MM.1S (cell line): Measurements from ENCODE around the gene NAE1.

Experiments used
- DNase-seq: peaks from one replicate; pipeline ENCODE4 v3.0.0-alpha.2; 2015
- H2AFZ ChIP-seq: fragments of 300-600 bp; sonication (generic); 2 replicates; pipeline ENCODE4 v1.6.0; 2016; ENCODE audit warnings: antibody characterized with exemption, low read length
- H3F3A ChIP-seq: fragments of 300-600 bp; sonication (generic); 2 replicates; pipeline ENCODE4 v1.6.1; 2016; ENCODE audit warnings: mild to moderate bottlenecking, antibody characterized with exemption, low read length, moderate library complexity, mixed read lengths; ENCODE audit not compliant: insufficient read depth
- H3K27ac ChIP-seq: fragments of 300-600 bp; sonication (generic); 2 replicates; pipeline ENCODE4 v1.5.1; 2016; ENCODE audit warnings: mild to moderate bottlenecking, low read length
- H3K27me3 ChIP-seq: fragments of 300-600 bp; sonication (generic); replicated peaks from 2 replicates; pipeline ENCODE4 v1.6.0; 2016; ENCODE audit warnings: low read length; ENCODE audit not compliant: insufficient read depth
- H3K36me3 ChIP-seq: fragments of 300-600 bp; sonication (generic); replicated peaks from 2 replicates; pipeline ENCODE4 v1.6.1; 2016; ENCODE audit warnings: mild to moderate bottlenecking, low read length, mixed read lengths; ENCODE audit not compliant: insufficient read depth
- H3K4me1 ChIP-seq: fragments of 300-600 bp; sonication (generic); 2 replicates; pipeline ENCODE4 v1.6.1; 2016; ENCODE audit warnings: low read length, mixed read lengths
- H3K4me2 ChIP-seq: fragments of 300-600 bp; sonication (generic); 2 replicates; pipeline ENCODE4 v1.6.0; 2016; ENCODE audit warnings: low read depth, low read length
- H3K4me3 ChIP-seq: fragments of 300-600 bp; sonication (generic); 2 replicates; pipeline ENCODE4 v1.5.1; 2016; ENCODE audit warnings: low read length, mixed read lengths
- H3K79me2 ChIP-seq: fragments of 300-600 bp; sonication (generic); 2 replicates; pipeline ENCODE4 v1.6.1; 2016; ENCODE audit warnings: mixed run types, low read length, mixed read lengths
- H3K9ac ChIP-seq: fragments of 300-600 bp; sonication (generic); 2 replicates; pipeline ENCODE4 v1.6.1; 2016; ENCODE audit warnings: low read length, mixed read lengths
- H3K9me2 ChIP-seq: fragments of 300-600 bp; sonication (generic); replicated peaks from 2 replicates; pipeline ENCODE4 v1.6.1; 2016; ENCODE audit warnings: mild to moderate bottlenecking, low read length, mixed read lengths; ENCODE audit not compliant: insufficient read depth
- H3K9me3 ChIP-seq: fragments of 300-600 bp; sonication (generic); replicated peaks from 2 replicates; pipeline ENCODE4 v1.6.1; 2016; ENCODE audit warnings: mild to moderate bottlenecking, low read length, mixed read lengths; ENCODE audit not compliant: insufficient read depth
- H4K20me1 ChIP-seq: fragments of 300-600 bp; sonication (generic); 2 replicates; pipeline ENCODE4 v1.6.1; 2016; ENCODE audit warnings: mild to moderate bottlenecking, low read length, moderate library complexity, mixed read lengths; ENCODE audit not compliant: insufficient read depth
- EZH2 ChIP-seq: fragments of 300-600 bp; sonication (generic); optimal IDR thresholded peaks from 2 replicates; pipeline ENCODE3; 2017; ENCODE audit warnings: low read depth, mild to moderate bottlenecking, antibody characterized with exemption, low read length, mixed read lengths
- EZH2phosphoT487 ChIP-seq: fragments of 300-600 bp; sonication (generic); IDR thresholded peaks from 2 replicates; pipeline ENCODE4 v1.6.1; 2018; ENCODE audit warnings: antibody characterized with exemption, low read length
- TF ChIP-seq, protein P1 (sequence below): fragments of 300-600 bp; sonication (generic); IDR thresholded peaks from 2 replicates; pipeline ENCODE4 v1.5.1; 2016; ENCODE audit warnings: antibody characterized with exemption, low read length, mixed read lengths

Gene NAE1

DNA sequence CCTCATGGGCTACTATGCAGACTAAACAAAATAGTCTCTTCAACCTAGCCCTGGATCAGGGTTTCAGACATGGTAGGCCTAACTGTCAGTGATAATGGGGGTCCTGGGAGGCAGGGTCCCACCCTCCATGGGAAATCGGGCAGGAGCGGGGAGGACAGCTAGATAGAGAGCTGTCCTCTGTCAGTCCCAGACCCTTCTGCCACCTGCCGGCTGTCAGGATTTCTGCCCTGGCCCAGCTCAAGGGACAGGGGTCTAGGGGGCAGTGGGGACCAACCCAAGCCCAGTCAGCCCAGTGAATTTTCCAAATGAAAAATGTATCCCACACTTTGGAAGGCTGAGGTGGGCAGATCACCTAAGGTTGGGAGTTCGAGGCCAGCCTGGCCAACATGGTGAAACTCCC lies 18.8 kb upstream of the NAE1 start:
- H3F3A ChIP-seq = no peaks in the 10 kb centered on the region
- H4K20me1 ChIP-seq = no peaks in the 10 kb centered on the region
- no peaks in the 10 kb centered on the region for H3K9me3 ChIP-seq
- no peaks in the 10 kb centered on the region for H3K27me3 ChIP-seq
- no peak overlapping the region for H3K4me3 ChIP-seq
- no peaks in the 10 kb centered on the region for H3K79me2 ChIP-seq
- H3K9ac ChIP-seq = no peak overlapping the region
- H3K9me2 ChIP-seq = no peaks in the 10 kb centered on the region
- no peak overlapping the region for H3K4me2 ChIP-seq
- H3K4me1 ChIP-seq = no peaks in the 10 kb centered on the region
- no peak overlapping the region for H2AFZ ChIP-seq
- no peak overlapping the region for H3K27ac ChIP-seq
- no peak for DNase-seq
- H3K36me3 ChIP-seq = no peaks in the 10 kb centered on the region
- TF ChIP-seq EZH2phosphoT487 (no peak), EZH2 (no peak)
- TF ChIP-seq, protein P1, sequence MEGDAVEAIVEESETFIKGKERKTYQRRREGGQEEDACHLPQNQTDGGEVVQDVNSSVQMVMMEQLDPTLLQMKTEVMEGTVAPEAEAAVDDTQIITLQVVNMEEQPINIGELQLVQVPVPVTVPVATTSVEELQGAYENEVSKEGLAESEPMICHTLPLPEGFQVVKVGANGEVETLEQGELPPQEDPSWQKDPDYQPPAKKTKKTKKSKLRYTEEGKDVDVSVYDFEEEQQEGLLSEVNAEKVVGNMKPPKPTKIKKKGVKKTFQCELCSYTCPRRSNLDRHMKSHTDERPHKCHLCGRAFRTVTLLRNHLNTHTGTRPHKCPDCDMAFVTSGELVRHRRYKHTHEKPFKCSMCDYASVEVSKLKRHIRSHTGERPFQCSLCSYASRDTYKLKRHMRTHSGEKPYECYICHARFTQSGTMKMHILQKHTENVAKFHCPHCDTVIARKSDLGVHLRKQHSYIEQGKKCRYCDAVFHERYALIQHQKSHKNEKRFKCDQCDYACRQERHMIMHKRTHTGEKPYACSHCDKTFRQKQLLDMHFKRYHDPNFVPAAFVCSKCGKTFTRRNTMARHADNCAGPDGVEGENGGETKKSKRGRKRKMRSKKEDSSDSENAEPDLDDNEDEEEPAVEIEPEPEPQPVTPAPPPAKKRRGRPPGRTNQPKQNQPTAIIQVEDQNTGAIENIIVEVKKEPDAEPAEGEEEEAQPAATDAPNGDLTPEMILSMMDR = no peak

DNA sequence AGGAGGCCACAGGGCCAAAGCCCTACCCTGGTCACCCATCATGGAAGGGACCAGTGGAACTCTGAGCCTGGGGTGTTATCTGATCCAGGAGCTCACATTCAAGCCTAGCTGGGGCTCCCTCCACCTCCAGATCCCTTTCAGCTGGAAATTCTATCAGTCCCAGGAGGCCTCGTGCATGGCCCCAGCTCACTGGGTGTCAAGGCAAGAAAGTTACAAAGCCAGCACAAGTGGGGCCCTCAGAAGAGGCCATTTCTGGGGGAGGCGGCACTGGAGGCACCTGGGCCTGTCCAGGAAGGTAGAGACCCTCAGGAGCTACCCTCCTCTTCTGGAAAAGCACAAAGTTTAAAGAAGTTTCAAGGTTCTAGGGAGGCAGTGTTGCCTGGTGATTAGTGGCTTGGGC lies 18.2 kb upstream of the NAE1 start:
- Histone ChIP-seq H3K4me3 (no peak overlapping the region), H3K9me3 (no peaks in the 10 kb centered on the region), H2AFZ (no peak overlapping the region), H3K9me2 (no peaks in the 10 kb centered on the region), H4K20me1 (no peaks in the 10 kb centered on the region), H3K4me1 (no peaks in the 10 kb centered on the region), H3K79me2 (no peaks in the 10 kb centered on the region), H3K27me3 (no peaks in the 10 kb centered on the region), H3K4me2 (no peak overlapping the region), H3K9ac (no peak overlapping the region), H3K27ac (no peak overlapping the region), H3F3A (no peaks in the 10 kb centered on the region), H3K36me3 (no peaks in the 10 kb centered on the region)
- no peak for DNase-seq
- TF ChIP-seq, protein P1 = no peak
- TF ChIP-seq EZH2 = no peak
- TF ChIP-seq EZH2phosphoT487 = no peak

DNA sequence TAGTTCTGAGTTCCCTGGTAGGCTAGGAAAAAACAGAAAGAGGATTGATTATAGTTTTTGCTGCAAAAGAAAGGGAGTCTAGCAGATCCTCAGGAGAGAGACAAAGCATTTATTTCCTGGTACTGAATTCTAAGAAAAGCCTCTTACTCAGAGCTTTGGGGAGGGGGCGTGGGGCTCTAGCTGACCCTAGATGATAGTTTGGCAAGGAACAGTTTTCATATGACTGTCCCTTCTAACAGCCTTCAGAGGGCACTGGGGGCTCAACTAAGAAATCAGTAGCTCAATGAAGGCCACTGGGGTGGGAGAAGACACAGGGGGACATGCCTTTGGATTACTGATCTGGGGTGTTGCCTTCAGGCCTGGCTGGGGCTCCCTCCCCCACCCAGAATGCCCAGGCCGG lies 17.4 kb upstream of the NAE1 start:
- Histone ChIP-seq H3K27me3 (no peaks in the 10 kb centered on the region), H3K4me3 (no peak overlapping the region), H2AFZ (no peak overlapping the region), H4K20me1 (no peaks in the 10 kb centered on the region), H3K9me2 (no peaks in the 10 kb centered on the region), H3K79me2 (no peaks in the 10 kb centered on the region), H3F3A (no peaks in the 10 kb centered on the region), H3K4me2 (no peak overlapping the region), H3K9ac (no peak overlapping the region), H3K36me3 (no peaks in the 10 kb centered on the region), H3K9me3 (no peaks in the 10 kb centered on the region), H3K27ac (no peak overlapping the region), H3K4me1 (no peaks in the 10 kb centered on the region)
- DNase-seq = no peak
- TF ChIP-seq, protein P1 = no peak
- TF ChIP-seq EZH2phosphoT487 (no peak), EZH2 (no peak)
